GM19238 (cell line): ENCODE data around the gene MSL3B.
"Not testable (repeated sequence)": the region's sequence is repeated elsewhere in the genome, so short reads cannot be mapped to it uniquely, and the experiment has no call there.

Experiments used
- DNase-seq: peaks from one replicate; pipeline ENCODE4 v3.0.0; 2011; ENCODE audit warnings: low spot score; ENCODE audit not compliant: insufficient read length

Gene MSL3B

GRCh38 chr2:233867993-233868532 is at the start of gene MSL3B:
TSS of gene MSL3B (minus strand) at chr2:233868386.
- DNase-seq = peak; percentile 68

GRCh38 chr2:233917116-233917515 is 48.9 kb upstream of the MSL3B start, which contains the start of gene TRPM8:
TSS of gene TRPM8 (plus strand) at chr2:233917373. CDS start at chr2:233926538, 9,165 bp downstream.
- no peak for DNase-seq

GRCh38 chr2:233915128-233915527 is 46.9 kb upstream of the MSL3B start:
- no peak for DNase-seq

- no peak for DNase-seq
These were observed 44.7 kb upstream of the MSL3B start for GRCh38 chr2:233912691-233913423.

GRCh38 chr2:233907627-233908026 is 39.4 kb upstream of the MSL3B start:
- DNase-seq = no peak

GRCh38 chr2:233905945-233906344 is 37.8 kb upstream of the MSL3B start:
- no peak for DNase-seq

- DNase-seq = no peak
These were observed 33.7 kb upstream of the MSL3B start for GRCh38 chr2:233901884-233902283.

GRCh38 chr2:233901367-233901766 is 33.2 kb upstream of the MSL3B start:
- DNase-seq = no peak

- DNase-seq = not testable (repeated sequence)
These were observed 28.1 kb upstream of the MSL3B start for GRCh38 chr2:233896253-233896652.

GRCh38 chr2:233892793-233893192 is 24.6 kb upstream of the MSL3B start:
- DNase-seq = no peak

GRCh38 chr2:233882353-233882752 is 14.2 kb upstream of the MSL3B start:
- DNase-seq = no peak

- not testable (repeated sequence) for DNase-seq
These were observed 3.9 kb upstream of the MSL3B start for GRCh38 chr2:233872125-233872524.

GRCh38 chr2:233871432-233871831 is 3.2 kb upstream of the MSL3B start:
- DNase-seq = no peak

GRCh38 chr2:233866479-233866878 is 1.7 kb downstream of the MSL3B start:
- no peak for DNase-seq

- no peak for DNase-seq
These were observed 2.3 kb downstream of the MSL3B start for GRCh38 chr2:233865838-233866237.

GRCh38 chr2:233862261-233862768 is 5.9 kb downstream of the MSL3B start:
- DNase-seq = no peak

GRCh38 chr2:233858331-233858730 is 9.9 kb downstream of the MSL3B start:
- DNase-seq = no peak

GRCh38 chr2:233857511-233858141 is 10.6 kb downstream of the MSL3B start:
- DNase-seq = no peak

- DNase-seq = no peak
These were observed 12.0 kb downstream of the MSL3B start for GRCh38 chr2:233856184-233856583.

GRCh38 chr2:233855345-233855744 is 12.8 kb downstream of the MSL3B start:
- DNase-seq = no peak

- peak; percentile 98 for DNase-seq
These were observed 13.8 kb downstream of the MSL3B start, which contains the start of gene HJURP for GRCh38 chr2:233854241-233854981. TSS of gene HJURP (minus strand) at chr2:233854535. CDS start at chr2:233854500, 35 bp downstream.

- DNase-seq = no peak
These were observed 14.3 kb downstream of the MSL3B start for GRCh38 chr2:233853883-233854240.
